ENCODE results near the gene PLEK.

GRCh38 chr2:68425503-68425902, 60.4 kb downstream of the PLEK start:
- TF ChIP-seq POLR2AphosphoS5 (IDR thresholded peaks at IDR 0.05; ENCODE audit: insufficient read depth, low read depth, low read length) = no peak
- no peak for TF ChIP-seq CTCF (IDR thresholded peaks at IDR 0.05; ENCODE audit: extremely low read depth in 1 of 2, insufficient read depth in 1 of 2, low read depth in 1 of 2, low read length in 2 of 2)
- no peak for TF ChIP-seq EZH2 (IDR thresholded peaks at IDR 0.05; ENCODE audit: borderline replicate concordance, low read depth, low read length, severe bottlenecking)
- TF ChIP-seq JUN (IDR thresholded peaks at IDR 0.05; ENCODE audit: borderline replicate concordance, insufficient read depth, insufficient read length, low read depth) = no peak
- TF ChIP-seq MAX (IDR thresholded peaks at IDR 0.05; ENCODE audit: insufficient read depth, insufficient read length) = no peak
- TF ChIP-seq POLR2A (IDR thresholded peaks at IDR 0.05; ENCODE audit: low read depth, low read length) = no peak
- TF ChIP-seq MYC (IDR thresholded peaks at IDR 0.05; ENCODE audit: low read depth, low read length) = no peak
- TF ChIP-seq GATA2 (IDR thresholded peaks at IDR 0.05; ENCODE audit: insufficient read depth, insufficient read length, low read depth, low read length) = no peak
- TF ChIP-seq FOS (IDR thresholded peaks at IDR 0.05; ENCODE audit: borderline replicate concordance, insufficient read depth, low read length) = no peak
